HG03457 (cell line): ENCODE measurements around the gene BTBD9.
"Not testable (repeated sequence)": the region's sequence is repeated elsewhere in the genome, so short reads cannot be mapped to it uniquely, and the experiment has no call there.

Source experiments
- ATAC-seq: cut with Tn5 transposase; IDR thresholded peaks from one replicate; pipeline ENCODE4 v1.9.1; 2021; ENCODE audit warnings: moderate number of reproducible peaks; ENCODE audit not compliant: unreplicated experiment

Gene BTBD9

GRCh38 chr6:38443352-38444144 is 196.2 kb downstream of the BTBD9 start:
- no peak for ATAC-seq

DNA sequence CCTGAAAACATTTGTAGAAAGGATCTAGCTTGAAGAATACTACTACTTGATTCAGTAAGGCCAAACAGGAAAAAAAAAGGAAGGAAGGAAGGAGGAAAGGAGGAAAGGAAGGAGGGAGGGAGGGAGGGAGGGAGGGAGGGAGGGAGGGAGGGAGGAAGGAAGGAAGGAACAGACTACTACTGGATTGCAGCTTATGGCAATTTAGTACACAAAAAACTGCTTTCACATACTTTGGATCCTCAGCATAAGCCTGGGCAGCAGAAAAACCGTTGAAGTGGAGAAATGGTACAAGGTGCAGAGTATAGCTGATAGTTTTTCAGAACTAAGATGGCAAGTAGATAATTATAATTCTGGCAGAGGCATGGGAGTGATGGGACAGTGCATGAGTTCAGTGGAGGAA is 201.6 kb downstream of the BTBD9 start:
- ATAC-seq = no peak

DNA sequence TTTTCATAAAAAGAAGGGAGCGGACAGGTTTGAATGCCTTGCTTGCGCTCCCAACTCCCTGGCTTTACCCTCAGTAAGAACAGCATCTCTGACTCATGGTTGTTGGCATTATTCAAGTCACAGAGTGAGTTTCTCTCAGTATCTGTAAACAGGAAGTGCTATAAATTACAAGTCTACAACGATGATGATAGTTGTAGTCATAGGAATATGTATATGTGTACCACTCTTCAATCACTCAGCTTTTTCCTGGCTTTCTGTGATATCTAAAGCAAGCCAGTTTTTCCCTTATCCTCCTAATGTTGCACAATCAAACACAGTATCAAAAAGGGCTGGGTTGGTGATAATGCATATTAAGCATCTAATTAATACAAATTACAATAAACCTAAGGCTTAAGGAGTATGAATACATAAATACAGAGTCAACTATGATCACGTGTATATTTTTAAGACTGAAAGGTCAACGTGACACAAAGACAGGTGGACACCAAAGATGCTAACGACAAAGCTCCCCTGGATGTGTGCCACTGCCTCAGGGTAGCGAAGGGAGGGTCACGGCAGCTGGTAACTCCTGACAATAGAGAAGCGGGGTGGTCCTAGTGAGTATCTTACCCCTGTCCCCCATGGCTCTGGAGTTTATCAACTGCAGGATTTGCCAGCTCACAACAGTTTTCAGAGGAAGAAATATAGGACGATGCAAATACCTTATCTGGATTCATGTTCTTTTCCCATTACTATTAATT is 202.8 kb downstream of the BTBD9 start:
- no peak for ATAC-seq

GRCh38 chr6:38435330-38435729 is 204.4 kb downstream of the BTBD9 start:
- no peak for ATAC-seq

GRCh38 chr6:38434051-38434450 is 205.7 kb downstream of the BTBD9 start:
- no peak for ATAC-seq

GRCh38 chr6:38432479-38432878 is 207.2 kb downstream of the BTBD9 start:
- no peak for ATAC-seq

DNA sequence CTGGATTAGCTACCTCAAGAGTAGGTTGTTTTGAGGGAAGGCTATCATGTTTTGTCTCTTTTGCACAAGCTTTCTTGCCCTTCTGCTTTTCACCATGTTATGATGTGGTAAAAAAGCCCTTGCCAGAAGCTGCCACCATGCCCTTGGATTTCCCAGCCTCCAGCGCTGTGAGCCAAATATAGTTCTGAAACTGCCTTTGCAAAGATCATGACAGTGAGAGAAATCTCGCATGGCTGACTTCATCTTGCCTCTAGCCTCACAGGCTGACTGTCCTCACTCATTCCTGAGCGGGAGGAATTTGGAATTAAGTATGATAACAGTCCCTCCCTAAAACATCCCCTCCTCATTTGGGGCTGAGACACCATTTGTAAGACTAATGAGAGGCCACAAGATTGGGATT is 207.7 kb downstream of the BTBD9 start:
- ATAC-seq = no peak

DNA sequence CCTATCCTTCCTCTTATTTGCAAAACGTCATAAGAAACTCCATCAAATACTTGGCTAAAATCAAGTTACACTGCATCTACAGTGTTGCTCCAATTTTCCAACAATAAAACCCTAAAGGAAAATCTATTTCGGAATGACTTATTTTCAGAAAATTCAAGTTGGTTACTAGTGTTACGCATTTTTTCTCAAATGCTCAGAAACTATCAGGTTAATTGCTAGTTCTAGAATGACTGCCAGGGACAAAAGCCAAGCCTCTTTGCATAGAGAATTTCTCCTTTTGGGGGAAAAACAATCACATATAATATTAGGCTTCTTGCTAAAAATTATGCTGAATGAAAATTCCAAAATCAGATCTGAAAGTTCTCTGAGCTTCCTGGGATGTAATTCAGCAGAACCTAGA is 210.2 kb downstream of the BTBD9 start:
- ATAC-seq = no peak

DNA sequence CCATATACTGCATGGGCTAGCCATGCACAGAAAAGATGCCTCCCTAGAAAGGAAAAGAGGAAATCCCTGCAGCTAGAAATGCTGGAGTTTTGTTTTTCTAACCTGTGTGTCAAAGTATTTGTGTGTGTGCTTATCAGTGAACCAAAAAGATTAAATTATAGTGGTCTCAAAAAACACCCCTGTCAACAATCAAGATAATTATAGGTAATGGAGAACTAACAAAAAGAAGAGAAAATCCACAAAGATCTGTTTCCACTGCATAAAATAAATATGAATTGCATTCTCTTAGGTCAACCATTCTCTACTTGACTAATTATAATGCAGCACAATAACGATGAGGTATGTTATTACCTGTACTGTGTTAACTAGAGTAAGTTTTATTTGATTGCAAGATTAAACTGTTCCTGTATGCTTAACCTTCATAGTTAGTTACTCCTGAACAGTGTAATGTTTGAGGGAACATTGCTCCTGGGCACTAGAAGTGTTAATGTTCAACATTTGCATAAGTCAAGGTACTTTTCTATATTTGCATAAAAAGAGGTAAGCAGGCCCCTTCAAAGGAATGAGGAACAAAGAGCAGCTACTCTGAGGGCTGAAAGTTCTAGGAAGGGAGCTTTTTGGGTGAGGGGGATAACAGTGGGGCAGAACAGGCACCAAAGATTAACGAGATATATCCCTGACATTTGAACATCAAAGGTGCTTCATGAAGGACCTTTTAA is 212.1 kb downstream of the BTBD9 start:
- no peak for ATAC-seq

- ATAC-seq = not testable (repeated sequence)
Measured at GRCh38 chr6:38425788-38426488, 213.8 kb downstream of the BTBD9 start.

- ATAC-seq = no peak
Measured at GRCh38 chr6:38423746-38424145, 216.0 kb downstream of the BTBD9 start.

DNA sequence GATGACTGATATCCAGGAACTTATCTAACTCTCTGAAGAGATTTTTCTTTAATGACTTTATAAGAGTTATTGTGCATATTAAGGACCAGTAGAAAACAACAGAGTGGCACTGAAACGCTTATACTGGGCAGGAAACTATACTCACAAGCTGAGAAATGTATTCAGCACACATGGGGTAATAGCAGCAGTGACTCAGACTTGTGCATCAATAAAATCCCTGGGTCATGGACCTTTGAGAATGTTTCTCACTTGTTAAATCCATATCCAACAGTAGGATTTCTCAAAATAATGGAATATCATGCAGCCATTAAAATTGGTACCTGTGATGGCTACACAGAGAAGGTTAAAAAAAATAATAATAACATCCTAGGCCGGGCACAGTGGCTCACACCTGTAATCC is 219.5 kb downstream of the BTBD9 start:
- ATAC-seq = no peak

DNA sequence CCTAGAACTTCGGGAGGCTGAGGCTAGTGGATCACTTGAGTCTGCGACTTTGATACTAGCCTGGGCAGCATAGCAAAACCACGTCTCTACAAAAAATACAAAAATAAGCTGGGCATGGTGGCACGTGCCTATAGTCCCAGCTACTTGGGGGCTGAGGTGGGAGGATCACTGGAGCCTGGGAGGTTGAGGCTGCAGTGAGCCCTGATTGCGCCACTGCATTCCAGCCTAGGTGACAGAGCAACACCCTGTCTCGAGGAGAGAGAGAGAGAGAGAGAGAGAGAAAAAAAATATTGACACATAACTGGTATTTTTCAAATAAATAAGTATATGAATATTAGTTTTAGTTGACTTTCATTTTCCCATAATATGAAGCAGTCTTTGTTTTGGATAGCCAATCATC is 222.2 kb downstream of the BTBD9 start:
- ATAC-seq = no peak

DNA sequence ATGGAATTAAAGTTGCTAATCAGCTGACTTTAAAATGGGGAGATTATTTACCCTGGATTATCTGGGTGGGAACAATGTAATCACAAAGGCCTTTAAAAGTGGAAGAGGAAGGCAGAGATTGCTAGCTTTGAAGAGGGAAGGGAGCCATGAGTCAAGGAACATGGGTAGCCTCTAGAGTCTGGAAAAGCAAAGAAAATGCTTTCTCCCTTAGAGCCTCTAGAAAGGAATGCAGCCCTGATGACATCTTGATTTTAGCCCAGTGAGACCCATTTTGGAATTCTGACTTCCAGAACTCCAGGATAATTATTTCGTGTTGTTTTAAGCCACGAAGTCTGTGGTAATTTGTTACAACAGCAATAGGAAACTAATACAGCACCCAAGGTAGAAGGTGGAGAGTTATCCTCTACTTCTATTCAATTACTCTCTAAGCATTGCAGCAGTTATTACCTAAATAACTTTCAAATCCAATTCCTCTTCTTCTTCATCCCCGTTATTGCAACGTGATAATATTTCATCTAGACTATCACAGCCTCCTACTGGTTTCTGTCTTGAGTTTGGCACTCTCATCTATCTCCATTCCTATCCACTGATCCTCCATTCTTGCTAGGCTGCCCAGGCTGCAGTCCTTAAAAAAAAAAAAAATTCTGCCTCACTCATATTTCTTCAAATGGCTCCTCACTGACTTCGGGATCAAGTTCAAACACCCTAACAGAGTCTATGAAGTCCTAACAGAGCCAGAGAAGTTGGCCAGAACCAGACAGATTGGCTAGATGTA is 224.3 kb downstream of the BTBD9 start:
- no peak for ATAC-seq

DNA sequence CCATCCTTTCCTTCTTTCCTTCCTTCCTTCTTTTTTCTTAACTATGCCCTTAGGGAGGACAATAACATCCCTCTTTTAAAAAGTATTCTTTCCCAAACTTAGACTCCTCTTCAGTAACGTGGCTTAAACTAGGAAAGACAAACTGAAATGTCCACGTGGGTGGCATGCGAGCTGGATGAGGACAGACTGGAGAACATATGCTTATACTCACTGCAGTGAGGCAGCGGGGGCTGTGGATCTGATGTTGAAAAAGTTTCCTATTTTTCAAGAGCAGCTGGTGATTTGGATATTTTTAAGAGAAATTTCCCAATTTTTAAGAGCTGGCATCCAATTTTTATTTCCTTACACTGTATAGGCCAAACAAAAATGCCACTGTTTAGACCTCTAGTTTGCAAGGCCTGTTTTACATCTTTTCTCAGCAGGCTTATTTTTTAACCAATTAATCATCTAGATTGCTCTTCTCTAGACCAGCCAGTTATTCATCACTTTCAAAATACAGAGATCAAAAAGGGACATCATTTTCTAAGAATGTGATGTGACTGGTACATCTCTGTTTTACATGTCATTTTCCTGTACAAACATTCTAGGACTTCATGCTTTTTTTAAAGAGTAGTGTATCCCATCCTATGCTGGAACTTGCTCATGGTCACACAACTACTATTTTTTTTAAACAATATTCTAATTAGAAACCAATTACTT is 226.5 kb downstream of the BTBD9 start:
- ATAC-seq = no peak

DNA sequence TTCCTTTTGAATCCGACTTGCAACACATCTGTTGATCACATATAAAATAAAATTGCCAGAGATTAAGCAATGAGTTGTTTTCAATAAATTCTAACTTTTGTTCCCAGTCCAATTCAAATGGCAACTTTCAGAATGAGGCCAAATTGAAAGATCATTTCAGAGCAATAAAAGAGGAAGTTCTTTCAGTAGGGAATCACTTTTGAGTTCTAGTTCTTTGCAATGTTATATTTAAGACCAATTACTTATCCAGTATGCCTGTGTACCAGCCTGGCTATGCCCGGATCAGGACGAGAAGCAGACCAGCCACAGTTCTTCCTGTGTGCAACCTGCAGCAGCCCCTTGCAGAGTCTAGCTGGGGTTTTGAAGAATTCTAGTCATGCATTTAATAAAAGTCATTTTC is 232.5 kb downstream of the BTBD9 start:
- ATAC-seq = no peak

DNA sequence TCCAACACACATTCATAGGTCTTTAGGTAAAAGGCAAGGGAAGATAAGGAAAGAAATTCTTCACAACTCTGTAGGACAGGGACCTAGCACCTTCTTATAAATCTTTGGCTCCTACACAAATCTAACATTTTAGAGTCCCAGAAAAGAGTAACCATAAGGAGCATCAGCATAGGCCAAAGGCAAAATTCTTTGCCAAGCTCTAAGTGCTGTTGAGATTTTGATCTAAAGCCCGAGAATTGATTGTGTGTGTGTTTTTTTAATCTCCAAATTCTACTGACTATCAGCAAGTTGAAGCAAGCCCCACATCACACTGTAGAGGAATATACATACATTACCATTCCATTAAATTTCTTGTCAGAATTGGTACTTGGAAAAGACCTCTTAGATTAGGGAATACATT is 233.6 kb downstream of the BTBD9 start:
- no peak for ATAC-seq

DNA sequence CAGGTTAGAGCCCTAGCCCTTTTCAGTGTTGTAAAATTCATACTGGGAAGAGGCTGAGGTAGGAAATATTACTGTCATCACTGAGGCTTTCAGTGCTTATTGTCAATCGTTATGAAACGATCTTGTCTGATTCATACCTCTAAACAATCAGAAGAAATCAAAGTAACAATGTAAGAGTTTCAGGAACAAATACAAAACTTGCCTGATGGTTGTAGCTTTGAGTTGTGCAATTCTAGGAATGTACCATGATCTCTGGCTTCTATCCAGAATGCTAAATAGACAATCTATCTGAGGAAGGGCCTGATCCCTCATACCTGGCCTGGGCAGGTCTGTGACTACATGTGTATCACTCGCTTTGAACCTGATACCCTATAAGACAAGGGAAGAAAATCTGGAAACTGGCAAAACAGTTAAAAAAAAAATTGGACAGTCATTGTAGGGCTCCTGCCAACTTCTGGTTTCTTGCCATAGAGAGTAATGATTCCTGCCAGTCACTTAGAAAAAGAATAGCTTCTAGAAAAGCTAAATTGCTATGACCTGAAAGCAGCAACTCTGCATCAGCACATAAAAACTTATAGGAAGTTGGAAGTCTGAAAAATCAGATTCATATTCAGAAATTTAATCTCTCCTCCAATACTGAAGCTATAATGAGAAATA is 234.7 kb downstream of the BTBD9 start:
- no peak for ATAC-seq

GRCh38 chr6:38404355-38404754 is 235.4 kb downstream of the BTBD9 start:
- ATAC-seq = no peak
